Brain microvascular endothelial cell (primary cell): Measurements from ENCODE around the gene CCDC91.

Experiments
- DNase-seq: peaks from one replicate; pipeline ENCODE4 v3.0.0-alpha.2; 2020
- H3K27ac ChIP-seq: fragments of 250-450 bp; sonication (Bioruptor Pico); 2 replicates; pipeline ENCODE4 v1.5.1; 2020; ENCODE audit warnings: mild to moderate bottlenecking, moderate library complexity
- H3K27me3 ChIP-seq: fragments of 250-450 bp; sonication (Bioruptor Pico); replicated peaks from 2 replicates; pipeline ENCODE4 v1.5.1; 2020; ENCODE audit warnings: mild to moderate bottlenecking
- H3K36me3 ChIP-seq: fragments of 250-450 bp; sonication (Bioruptor Pico); replicated peaks from 2 replicates; pipeline ENCODE4 v1.5.1; 2020; ENCODE audit warnings: mild to moderate bottlenecking
- H3K4me3 ChIP-seq: 2 replicates; pipeline ENCODE4 v1.5.1; 2011; ENCODE audit warnings: low read depth, mild to moderate bottlenecking, control low read depth, low read length, moderate library complexity
- in situ Hi-C: cut with HindIII; loops from 2 replicates; pipeline ENCODE4 v1.10.0; 2017; ENCODE audit warnings: low sequenced_read_pairs, low pct_ligation_motif_present
- TF ChIP-seq, protein P1 (sequence below): IDR thresholded peaks from 2 replicates; pipeline ENCODE4 v1.5.1; 2011; ENCODE audit warnings: low read depth, mild to moderate bottlenecking, moderate library complexity, low read length, control low read depth, inconsistent platforms; ENCODE audit errors: missing control alignments

The CCDC91 gene

GRCh38 chr12:28539691-28540323, 349.6 kb downstream of the CCDC91 start:
- in situ Hi-C loops = no loop called here
- TF ChIP-seq, protein P1, sequence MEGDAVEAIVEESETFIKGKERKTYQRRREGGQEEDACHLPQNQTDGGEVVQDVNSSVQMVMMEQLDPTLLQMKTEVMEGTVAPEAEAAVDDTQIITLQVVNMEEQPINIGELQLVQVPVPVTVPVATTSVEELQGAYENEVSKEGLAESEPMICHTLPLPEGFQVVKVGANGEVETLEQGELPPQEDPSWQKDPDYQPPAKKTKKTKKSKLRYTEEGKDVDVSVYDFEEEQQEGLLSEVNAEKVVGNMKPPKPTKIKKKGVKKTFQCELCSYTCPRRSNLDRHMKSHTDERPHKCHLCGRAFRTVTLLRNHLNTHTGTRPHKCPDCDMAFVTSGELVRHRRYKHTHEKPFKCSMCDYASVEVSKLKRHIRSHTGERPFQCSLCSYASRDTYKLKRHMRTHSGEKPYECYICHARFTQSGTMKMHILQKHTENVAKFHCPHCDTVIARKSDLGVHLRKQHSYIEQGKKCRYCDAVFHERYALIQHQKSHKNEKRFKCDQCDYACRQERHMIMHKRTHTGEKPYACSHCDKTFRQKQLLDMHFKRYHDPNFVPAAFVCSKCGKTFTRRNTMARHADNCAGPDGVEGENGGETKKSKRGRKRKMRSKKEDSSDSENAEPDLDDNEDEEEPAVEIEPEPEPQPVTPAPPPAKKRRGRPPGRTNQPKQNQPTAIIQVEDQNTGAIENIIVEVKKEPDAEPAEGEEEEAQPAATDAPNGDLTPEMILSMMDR = no peak
- H3K36me3 ChIP-seq = no peaks in the 10 kb centered on the region
- H3K27me3 ChIP-seq = no peaks in the 10 kb centered on the region
- DNase-seq = no peak
- no peak overlapping the region for H3K4me3 ChIP-seq
- no peak overlapping the region for H3K27ac ChIP-seq

DNA sequence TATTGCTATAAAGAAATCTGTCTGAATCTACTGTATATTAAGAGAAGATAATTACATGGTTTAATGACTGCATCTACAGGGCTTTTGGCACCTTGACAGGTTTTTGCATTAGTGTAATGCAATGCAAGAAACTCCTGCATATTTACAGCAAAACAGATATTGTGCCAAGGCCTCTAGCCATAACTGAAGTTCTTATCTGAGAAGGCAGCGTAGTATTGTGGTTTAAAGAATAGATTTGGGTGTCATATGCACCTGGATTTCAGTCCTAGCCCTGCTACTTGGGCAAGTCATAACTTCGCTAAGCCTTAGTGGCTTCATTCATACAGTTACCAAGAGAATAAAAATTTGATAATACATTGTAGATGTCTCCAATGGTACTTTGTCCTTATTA, 350.1 kb downstream of the CCDC91 start:
- Histone ChIP-seq H3K27ac (no peak overlapping the region), H3K36me3 (no peaks in the 10 kb centered on the region), H3K27me3 (no peaks in the 10 kb centered on the region), H3K4me3 (no peak overlapping the region)
- no peak for DNase-seq
- in situ Hi-C loops = no loop called here
- TF ChIP-seq, protein P1 = no peak

DNA sequence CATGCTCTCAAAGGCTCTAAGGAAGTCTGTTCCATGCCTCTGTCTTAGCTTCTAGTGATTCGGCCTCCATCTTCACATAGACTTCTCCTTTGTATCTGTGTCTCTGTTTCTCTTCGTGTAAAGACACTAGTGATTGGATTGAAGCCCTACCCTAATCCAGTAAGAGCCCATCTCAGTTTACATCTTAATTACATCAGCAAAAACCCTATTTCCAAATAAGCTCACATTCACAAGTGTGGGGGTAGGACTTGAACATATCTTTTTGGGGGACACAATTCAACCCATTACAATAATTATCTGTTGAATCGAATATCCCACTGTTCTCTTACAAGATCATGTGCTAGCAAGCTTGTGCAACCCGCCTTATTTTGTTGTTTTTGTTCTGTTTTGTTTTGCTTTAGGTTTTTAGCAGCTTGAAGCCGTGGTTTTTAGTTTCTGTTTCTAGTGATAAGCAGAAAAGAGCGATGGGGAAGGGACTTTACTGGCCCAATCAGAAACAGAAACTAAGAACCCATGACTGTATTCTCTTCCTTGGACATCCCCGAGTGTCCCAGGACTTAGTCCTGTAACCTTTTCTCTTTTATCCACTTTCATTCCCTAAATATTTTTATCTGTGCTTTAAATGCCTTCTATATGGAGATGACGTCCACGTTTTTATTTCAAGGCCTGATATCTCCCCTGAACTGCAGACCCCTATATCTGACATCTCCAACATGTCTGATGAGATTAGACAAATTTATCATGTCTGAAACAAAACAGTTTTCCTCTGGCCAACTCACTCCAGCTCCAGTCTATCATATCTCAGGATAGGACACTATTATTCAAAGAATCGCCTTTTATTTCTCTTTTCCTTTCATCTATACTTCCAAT, 353.0 kb downstream of the CCDC91 start:
- H3K27me3 ChIP-seq = no peaks in the 10 kb centered on the region
- in situ Hi-C loops = no loop called here
- H3K36me3 ChIP-seq = no peaks in the 10 kb centered on the region
- no peak overlapping the region for H3K4me3 ChIP-seq
- TF ChIP-seq, protein P1 = no peak
- H3K27ac ChIP-seq = no peak overlapping the region
- DNase-seq = no peak

DNA sequence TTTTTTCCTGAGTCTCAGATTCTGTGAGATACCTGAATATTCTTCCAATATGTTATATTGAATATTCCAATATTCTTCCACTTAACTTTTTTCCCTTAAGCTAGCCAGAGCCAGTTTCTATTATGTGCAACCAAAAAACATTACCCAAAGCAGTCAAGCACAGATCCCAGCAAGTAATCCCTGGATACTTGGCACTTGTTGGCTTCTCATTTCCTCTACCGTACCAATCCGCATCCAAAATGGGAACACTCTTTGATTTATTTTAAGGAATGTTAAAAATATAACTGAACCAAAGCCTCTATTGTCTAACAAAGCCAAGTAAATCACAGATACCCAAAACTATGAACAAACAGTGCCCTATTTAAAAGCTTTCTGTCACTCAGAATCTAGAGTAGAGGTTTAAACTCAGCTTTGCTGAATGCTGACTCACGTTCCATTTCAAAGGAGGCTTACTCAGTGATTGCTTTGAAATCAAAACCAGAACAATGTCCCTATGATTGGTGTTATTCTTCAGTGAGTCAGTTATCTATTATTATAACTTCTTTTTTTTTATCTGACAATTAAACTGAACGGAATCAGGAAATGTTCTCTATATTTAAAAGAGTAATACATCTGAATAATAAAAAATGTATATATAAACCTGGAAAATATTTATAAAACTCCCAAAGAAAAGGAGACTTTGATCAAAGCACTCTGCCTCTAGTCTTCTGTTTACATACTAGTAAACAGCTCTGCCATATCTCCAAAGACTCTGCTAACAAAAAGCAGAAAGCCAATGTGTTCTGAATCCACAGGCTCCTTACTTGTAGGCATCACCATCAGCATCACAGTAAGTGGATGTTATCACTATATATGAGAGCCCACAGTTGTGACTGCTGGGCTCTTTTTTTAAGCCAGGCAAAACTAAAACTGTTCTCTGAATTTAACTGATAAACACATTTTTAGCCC, 360.8 kb downstream of the CCDC91 start:
- Histone ChIP-seq H3K36me3 (no peaks in the 10 kb centered on the region), H3K4me3 (no peak overlapping the region), H3K27ac (no peak overlapping the region), H3K27me3 (no peaks in the 10 kb centered on the region)
- TF ChIP-seq, protein P1 = no peak
- in situ Hi-C loops = no loop called here
- peak; percentile 57 for DNase-seq

DNA sequence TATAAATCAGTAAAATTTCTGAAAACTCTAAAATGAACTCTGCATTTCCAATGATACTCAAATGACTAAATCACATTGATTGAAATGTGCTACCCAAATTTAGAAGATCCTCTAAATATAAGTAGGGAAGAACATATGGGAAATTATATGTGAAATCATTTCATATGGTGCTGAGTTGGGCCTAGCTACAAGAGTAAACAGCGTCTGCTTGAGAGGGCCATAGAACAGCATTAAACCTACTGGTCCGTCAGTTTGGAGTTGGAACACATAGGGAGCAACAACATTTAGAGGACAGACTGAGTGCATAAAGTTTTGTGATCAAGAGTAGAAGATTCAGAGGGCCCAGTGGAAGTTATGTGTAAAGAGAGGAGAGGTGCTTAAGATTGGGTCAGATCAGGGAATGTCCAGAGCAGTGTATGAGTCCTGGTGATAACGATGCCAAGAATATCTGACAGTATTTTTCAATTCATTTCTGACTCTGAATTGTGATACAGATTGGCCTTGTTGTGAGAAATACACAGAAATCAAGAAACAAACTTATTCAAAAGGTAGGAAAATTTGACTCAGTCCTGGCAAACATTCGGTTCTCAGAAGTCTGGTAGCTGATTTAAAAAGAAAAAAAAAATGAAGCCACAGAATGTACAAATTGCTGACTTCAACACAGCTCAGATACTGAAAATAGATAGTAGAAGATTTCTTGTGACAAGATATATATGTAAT, 362.2 kb downstream of the CCDC91 start:
- Histone ChIP-seq H3K27me3 (no peaks in the 10 kb centered on the region), H3K4me3 (no peak overlapping the region), H3K36me3 (no peaks in the 10 kb centered on the region), H3K27ac (no peak overlapping the region)
- in situ Hi-C loops = no loop called here
- TF ChIP-seq, protein P1 = no peak
- DNase-seq = no peak
